ENCODE data around the gene ALG13. TPM values are rescaled to one million over a fixed set of nuclear protein-coding genes. Genes with fewer than 3 reads are reported as not detected.

ALG13 gene
- total RNA-seq, 2 experiments from 2014 or later, result 35.0 to 41.2 TPM

Other genes starting within 250 kb of the ALG13 start
- not detected for gene SERTM2, start 169.5 kb upstream of the ALG13 start, total RNA-seq
- not detected for gene TRPC5OS, start 195.0 kb downstream of the ALG13 start, total RNA-seq